Epidermal melanocyte (primary cell): Measurements from ENCODE around the gene OXER1.
"Not testable (repeated sequence)": the region's sequence is repeated elsewhere in the genome, so short reads cannot be mapped to it uniquely, and the experiment has no call there.

Experiments
- DNase-seq: peaks from one replicate; pipeline ENCODE4 v3.0.0; 2011; ENCODE audit warnings: low spot score; ENCODE audit not compliant: insufficient read length

The OXER1 gene

GRCh38 chr2:42752314-42752713 lies 11.6 kb downstream of the OXER1 start:
- no peak for DNase-seq

GRCh38 chr2:42748840-42749239 lies 15.1 kb downstream of the OXER1 start:
- no peak for DNase-seq

DNA sequence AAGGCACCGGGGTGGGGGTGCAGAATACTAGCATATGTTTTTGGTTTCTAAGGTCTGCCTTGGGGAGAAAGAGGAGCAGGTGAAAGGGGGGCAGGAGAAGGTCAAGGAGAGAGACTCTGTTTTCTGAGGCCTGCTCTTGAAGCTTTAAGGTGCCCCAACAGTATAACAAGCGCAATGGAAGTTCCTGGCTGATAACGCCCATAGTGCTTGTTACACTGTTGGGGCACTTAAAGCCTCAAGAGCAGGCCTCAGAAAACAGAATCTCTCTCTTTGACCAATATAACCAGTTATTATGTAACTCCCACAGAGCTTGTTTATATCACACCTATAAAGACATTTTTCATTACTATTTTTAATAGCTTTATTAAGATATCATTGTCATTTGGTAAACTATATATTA lies 16.5 kb downstream of the OXER1 start:
- DNase-seq: no peak

DNA sequence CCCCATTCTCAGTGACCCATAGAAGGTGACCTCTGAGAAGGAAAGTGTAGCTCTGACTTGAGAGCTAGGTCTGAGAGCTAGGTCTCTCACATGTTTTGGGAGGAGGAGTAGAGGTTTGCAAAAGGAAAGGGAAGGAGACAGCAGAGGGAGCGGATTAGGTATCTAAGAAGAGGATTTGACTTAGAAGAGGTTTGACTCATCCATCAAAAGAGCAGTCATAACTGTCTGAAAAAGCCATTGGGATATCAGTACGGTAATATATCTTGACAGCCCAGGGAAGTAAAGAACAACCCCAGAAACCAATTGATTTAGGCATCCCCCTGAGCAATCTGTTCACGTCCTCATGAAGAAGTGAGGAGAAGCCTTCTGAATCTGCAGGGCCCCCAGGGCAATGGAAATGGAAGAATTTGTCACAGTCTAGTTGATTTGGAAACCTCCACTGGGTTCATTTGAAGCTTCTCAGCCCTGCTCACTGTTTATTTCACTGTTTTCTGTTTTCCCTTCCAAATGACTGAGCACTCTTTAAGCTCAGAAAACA lies 19.3 kb downstream of the OXER1 start:
- DNase-seq: no peak

GRCh38 chr2:42743659-42743990 lies 20.3 kb downstream of the OXER1 start:
- no peak for DNase-seq

- DNase-seq: peak; percentile 54
These were observed 20.9 kb downstream of the OXER1 start for GRCh38 chr2:42742740-42743658.

- DNase-seq: no peak
These were observed 22.8 kb downstream of the OXER1 start for GRCh38 chr2:42741140-42741539.

- DNase-seq: no peak
These were observed 27.2 kb downstream of the OXER1 start for GRCh38 chr2:42736598-42737322.

GRCh38 chr2:42733852-42734251 lies 30.1 kb downstream of the OXER1 start:
- no peak for DNase-seq

- DNase-seq: not testable (repeated sequence)
These were observed 32.6 kb downstream of the OXER1 start for GRCh38 chr2:42731316-42731715.

GRCh38 chr2:42726680-42727079 lies 37.3 kb downstream of the OXER1 start:
- no peak for DNase-seq

DNA sequence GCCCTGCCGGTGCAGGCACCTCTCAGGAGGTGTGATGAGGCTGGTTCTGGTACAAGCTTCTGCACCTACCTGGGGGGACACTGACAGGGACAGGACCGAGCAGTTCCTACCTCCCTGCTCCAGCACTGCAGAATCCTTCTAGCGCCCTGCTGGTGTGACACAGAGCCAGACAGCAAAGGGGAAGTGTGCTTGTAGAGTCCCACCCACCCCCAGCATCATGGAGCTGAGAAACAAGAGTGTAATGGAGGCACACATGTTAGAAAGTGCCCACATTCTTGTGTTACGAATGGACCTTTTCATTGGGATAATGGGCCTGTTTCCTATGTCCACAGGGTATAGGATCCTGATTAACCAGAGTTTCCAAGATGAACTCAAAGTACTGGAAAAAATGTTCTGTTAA lies 38.3 kb downstream of the OXER1 start:
- no peak for DNase-seq

- no peak for DNase-seq
These were observed 39.0 kb downstream of the OXER1 start for GRCh38 chr2:42724886-42725285.

DNA sequence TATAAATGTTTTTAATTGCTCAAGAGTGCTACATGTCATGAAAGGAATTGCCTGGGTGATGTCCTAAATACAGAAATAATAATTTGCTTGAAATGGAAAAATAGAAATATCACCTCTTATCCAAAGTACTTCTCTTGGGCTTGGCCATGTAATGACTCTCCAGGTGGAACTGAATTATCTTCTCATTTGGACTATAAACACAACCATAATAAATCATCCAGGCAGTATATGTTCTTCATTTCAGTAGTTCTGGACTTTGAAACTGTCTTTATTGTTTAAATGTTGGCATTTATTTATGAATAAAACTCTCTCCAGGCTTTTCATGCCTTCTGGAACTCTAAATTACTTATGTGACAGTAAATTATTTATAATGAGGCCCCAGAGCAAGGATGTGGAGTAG lies 40.5 kb downstream of the OXER1 start:
- DNase-seq: no peak

DNA sequence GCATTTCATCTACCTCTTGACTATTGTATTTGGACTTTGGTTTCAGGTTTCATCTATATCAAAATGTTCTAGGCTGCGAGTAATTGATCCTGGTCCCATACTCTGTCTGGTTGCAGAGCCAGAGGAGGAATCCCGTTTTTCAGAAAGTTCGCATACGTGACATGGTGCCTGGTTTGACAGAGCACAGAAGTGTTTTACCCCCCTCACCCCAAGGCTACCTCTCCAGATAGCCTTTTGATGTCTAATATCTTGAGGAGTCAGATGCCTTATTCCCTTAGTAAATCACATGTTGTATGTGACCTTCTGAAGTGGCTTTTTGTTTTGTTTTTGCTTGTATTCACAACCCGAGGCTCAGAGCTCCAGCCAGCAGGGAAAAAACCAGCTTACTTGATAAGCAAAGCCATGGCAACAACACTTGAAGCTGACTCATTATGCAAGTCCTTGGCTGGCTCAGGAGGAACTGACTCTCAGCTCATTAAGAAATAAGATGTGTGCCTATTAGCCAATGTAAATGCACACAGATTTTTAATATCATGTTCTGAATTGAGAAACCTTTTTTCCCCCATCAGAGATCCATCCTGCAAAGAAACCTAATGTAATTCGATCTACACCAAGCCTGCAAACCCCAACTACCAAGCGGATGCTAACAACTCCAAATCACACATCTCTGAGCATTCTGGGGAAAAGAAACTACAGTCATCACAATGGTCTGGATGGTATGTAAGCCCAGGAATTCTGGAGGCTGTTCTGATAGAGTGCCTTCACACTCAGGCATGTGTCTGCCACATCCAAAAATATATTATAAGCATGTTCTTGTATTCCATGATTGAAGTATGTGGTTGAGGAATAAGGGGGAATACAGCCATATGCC lies 41.4 kb downstream of the OXER1 start:
- DNase-seq: no peak

DNA sequence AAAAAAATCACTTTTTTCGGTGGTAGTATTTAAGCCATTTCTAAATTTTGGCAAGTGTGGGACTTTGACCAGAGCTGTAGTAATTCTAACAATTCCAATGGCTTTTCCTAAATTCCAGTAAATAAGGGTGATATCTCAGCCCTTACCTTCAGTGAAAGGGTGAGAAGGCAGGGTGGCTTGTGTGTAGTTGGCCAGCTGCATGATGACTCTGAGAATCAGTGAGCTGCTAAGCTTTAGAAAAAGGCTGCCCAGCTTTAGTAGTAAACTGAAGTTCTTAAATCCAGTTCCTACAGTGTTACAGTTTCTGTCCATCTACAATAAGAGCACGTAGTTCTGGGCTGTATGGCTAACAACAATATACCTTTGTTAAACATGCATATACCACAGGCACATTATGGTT lies 42.0 kb downstream of the OXER1 start:
- DNase-seq: no peak

- no peak for DNase-seq
These were observed 49.2 kb downstream of the OXER1 start for GRCh38 chr2:42714686-42715085.

DNA sequence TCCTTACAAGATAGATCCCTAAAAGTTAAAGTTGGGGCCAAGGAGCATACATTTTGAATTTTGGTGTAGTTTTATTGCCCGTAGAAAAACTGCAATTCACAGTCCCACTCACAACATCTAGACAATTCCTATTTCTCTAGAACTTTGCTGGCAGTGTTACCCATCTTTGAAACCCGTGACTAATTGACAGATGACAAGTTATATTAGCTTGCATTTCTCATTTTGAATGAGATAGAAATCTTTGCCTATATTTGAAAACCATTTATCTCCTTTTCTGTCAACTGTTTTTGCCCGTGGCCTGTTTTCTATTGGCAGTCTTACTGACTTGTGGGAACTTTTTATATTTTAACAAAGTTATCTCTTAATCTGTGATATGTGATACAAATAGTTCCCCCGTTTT lies 50.0 kb downstream of the OXER1 start:
- no peak for DNase-seq

GRCh38 chr2:42712934-42713333 lies 51.0 kb downstream of the OXER1 start:
- no peak for DNase-seq
